A204.1 (cell line): ENCODE measurements around the gene CACNB4.
"Not testable (repeated sequence)": the region's sequence is repeated elsewhere in the genome, so short reads cannot be mapped to it uniquely, and the experiment has no call there.

Source experiments
- FAIRE-seq: peaks from 2 replicates; lab custom pipeline; 2012; peaks lifted over from hg19 to GRCh38; lab: Jason Lieb, UNC

Gene CACNB4

DNA sequence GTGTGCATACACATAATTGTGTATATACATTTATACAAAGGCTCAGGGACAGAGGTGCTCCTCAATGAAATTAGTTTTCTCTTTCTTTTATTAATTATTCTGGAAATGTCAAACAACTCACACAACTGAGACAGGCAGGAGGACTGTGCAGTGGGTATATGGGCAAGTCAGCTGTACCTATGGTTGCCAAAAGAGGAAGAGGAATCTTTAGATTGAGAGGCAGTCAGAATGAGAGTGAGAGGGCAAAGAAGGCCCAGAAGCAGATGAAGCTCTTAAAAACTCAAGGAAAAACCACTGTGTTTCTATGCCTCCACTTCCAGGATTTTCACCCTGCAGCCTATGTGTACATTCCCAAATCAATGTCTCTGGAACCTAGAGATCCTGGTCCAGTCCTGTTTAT is 79.1 kb downstream of the CACNB4 start:
- FAIRE-seq, result no peak

DNA sequence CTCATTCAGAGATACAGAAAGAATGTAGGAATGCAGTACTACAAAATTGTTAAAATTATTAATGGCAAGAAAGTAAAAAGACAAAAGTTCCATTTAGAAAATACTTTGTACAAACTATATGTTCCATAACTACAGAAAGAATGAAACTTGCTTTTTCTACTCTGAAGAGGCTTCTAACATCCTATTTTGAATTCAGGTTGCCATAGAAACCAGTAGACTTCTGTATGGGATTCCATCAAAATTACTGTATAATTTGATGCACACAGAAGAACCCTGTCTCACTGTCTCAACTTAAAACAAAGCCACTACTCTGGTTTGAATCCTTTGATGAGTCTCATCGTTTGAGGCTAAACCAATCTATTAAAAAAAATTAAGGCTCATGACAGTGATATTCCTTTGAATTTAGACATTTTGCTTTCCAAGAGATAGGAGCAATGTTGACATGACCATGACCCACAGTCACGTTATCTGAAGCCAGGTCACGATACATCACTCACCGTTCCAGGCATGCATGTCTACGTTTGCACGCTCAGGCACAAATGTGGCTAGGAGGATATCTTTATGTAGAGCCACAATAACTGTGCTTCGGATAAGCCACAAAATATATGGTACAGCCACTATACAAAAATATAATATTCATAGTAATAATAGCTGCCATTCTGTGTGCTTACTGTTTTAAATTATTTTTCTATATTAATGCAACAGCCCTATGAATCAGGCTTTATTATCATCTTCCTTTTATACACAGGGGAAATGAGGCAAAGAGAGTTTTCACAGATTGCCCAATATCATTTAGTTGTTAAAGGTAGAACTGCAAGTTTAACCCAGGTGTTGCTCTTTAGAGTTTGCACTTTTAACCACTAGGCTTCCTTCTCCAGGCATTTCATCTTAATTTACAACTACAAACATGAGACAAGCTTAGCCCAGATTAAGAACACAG is 82.4 kb downstream of the CACNB4 start:
- no peak for FAIRE-seq

DNA sequence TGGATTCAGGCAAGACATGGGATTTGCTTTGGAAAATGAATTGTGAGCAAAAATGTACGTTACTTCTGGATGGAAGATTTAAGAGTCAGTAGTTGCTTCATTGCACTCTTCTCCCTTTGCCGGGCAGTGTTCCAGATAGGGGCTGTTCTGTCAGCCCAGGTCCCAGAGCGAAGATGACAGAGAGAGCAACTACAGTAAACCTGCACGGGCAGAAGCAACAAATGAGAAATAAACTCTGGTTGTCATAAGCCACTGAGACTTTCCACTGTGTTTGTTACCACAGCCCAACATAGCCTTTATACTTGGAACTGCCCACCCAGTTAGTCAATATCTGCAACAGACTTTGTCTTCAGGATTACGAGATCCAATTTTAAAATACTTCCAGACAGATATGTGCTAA is 83.3 kb downstream of the CACNB4 start:
- FAIRE-seq, result no peak

DNA sequence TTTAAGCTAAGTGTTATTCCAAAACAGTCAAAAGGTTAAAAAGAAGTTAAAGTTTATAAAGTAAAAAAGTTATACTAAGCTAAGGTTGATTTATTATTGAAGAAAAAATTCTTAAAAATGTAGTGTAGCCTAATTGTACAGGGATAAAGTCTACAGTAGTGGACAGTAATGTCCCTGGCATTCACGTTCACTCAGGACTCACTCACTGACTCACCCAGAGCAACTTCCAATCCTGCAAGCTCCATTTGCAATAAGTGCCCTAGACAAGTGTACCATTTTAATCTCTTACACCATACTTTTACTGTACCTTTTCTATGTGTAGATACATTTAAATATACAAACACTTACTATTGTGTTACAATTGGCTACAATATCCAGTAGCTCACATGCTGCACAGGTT is 86.1 kb downstream of the CACNB4 start:
- no peak for FAIRE-seq

DNA sequence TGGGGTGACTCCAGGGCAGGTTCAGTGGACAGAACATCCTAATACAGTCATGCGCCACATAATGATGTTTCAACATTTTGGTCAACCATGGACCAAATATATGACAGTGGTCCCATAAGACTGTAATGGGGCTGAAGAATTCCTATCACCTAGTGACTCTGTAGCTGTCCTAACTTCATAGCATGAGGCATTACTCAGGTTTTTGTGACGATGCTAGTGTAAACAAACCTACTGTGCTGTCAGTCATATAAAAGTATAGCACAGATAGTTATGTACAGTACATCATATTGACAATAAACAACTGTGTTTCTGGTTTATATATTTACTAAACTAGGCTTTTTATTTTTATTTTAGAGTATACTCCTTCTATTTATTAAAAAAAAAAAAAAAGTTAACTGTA is 87.1 kb downstream of the CACNB4 start:
- FAIRE-seq, result no peak

DNA sequence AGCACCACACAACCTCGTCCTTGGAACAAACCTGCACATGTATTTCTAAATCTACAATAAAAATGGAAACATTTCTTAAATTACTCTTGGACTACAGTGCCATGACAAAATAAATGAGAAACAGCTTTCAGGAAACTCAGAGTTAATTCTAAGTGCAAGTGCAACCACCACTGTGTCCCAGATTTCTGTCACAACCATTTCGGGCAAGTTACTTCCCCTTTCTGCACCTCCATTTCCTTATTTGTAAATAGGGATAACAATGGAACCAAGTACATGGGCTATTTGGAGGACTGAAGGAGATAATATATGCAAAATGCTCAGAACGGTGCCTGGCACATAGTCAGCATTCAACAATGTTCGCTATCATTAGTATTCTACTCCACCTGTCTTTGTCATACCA is 93.2 kb downstream of the CACNB4 start:
- no peak for FAIRE-seq

DNA sequence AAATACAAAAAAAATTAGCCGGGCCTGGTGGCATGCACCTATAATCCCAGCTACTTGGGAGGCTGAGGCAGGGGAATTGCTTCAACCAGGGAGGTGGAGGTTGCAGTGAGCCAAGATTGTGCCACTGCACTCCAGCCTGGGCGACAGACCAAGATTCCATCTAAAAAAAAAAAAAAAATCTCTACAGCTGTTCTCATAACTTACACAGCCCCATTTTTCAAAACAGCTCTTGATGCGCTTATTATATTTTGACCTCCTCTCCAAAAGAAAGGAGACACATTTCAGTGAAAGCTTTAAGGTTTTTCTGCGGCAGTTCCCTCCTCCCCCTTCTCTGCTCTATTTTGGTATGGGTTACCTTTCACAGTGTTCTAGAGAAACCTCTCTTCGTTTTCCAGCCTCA is 95.6 kb downstream of the CACNB4 start:
- FAIRE-seq, result not testable (repeated sequence)

DNA sequence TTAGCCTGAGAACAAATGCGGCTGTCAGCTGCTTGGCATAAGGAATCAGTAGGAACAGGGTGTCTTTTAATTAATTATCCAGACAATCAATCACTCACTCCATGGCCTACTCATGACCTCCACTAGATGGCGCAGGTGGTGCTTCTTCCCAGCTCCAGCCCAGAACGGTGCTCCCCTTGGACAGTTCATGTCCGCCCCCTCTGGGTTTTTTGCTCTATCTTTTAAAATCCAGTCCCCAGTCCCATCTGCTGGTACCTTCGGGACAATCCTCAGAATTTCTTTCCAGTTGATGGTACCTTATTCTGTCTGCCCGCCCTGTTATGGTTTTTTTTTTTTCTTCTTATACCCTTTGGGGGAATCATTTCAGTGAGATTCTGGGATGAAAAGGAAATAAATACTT is 99.8 kb downstream of the CACNB4 start:
- FAIRE-seq, result no peak

DNA sequence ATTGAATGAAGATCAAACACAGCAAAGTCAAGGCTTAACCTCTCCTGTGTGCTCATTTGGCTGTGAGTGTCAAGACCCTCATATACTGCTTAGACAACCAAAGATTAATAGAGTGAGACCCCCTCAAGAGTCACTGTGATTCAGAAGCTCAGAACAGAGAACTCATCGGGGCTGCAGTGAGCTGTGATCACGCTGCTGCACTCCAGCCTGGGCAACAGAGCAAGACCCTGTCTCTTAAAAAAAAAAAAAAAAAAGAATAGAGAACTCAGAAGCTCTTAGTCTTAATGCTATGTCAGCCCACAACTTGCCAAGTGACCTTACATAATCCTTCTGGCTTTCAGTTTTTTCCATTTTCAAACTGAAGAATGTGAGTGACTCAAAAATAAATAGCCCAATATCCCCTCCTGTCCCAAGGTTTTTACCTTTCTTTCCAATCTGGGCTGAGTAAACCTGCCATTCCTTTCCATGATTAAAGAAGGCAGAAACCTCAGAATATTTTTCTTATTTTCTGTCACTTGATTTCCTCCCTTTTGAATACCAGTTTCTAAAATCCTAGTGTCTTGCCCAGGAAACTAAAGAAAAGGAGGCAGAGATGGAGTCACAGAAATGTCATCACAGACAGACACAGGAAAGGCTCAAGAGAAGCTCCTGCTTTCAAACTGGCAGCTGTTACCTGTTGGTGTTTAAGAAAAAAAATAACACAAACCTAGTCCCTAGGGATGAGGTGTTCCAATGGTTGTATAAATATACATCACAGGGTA is 102.4 kb downstream of the CACNB4 start:
- FAIRE-seq, result no peak

DNA sequence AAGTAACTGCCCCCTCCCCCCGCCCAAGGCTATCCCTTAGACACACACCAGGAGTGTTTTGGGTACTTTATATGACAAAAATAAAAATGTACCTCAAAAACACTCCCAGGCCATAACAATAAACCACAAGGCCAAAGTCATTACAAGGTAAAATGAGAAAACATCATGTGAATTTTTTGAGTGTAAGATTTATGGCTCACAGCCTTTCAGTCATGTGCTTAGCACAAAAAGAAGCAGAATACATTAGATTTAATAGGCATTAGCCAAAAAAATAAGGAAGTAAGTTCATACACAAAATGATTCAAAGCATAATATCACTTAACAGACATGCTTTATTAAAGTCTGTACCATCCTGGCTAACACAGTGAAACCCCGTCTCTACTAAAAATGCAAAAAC is 103.7 kb downstream of the CACNB4 start:
- no peak for FAIRE-seq

DNA sequence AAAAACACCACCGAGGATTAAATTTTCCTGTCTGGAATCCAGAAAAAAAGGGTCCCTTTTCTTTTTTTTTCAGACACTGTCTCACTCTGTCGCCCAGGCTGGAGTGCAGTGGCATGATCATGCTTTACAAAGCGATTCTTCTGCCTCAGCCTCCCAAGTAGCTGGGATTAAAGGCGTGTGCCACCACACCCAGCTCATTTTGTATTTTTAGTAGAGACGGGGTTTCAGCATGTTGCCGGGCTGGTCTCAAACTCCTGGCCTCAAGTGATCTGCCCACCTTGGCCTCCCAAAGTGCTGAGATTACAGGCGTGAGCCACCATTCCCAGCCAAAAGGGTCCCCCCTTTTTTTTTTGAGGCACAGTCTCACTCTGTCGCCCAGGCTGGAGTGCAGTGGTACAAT is 104.7 kb downstream of the CACNB4 start:
- not testable (repeated sequence) for FAIRE-seq

DNA sequence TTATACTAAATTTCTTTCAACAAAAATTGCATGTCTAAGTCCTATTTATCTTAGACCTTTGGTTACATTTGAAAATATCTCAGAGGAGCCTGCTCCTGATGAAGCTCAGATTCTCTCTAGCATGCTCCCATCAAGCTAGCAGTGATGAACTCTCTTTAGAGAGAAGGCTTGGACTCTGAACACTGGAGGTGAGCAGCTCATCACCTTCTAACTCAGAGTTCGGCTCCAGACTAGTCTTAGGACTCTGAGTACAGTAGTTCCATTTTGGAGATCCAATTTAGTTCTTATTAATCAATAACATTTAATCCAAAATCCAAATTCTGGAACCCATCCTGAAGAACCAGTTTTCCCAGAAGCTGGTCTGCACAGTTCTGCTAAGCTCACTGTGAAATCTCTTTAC is 107.8 kb downstream of the CACNB4 start:
- FAIRE-seq, result no peak

DNA sequence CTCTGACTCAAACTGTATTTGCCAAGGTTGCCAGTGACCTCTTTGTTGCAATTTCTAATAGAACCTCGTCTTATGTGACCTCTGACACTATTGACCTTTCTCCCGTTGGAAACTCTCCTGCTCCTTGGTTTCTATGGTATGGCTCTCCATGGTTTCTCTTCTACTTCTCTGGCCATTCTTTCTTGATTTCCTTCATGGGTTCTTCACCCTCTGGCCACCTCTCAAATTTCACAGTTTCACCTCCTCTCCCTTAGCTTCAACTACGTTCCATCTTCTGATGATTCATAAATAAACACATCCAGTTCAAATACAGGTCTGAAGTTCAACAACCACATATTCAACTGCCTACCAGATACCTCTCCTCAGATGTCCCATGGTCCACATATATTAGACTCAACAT is 109.5 kb downstream of the CACNB4 start:
- no peak for FAIRE-seq

DNA sequence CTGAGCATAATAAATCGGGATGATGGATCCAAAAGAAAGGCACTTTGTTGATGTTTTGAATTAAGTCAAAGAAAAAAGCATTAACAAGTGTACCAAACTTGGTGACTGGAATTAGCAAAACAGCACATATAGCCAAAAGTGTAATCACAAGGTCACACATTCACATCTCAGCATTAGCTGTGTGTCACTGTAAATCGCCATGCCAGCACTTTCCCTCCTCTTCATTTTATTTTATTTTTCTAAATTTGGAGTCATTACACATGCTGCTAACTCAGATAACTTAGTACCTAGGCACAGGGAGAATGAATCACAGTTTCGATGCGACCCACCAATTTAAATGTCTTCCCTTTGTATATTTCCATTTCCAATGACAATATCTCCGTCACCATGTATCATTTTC is 111.4 kb downstream of the CACNB4 start:
- no peak for FAIRE-seq

DNA sequence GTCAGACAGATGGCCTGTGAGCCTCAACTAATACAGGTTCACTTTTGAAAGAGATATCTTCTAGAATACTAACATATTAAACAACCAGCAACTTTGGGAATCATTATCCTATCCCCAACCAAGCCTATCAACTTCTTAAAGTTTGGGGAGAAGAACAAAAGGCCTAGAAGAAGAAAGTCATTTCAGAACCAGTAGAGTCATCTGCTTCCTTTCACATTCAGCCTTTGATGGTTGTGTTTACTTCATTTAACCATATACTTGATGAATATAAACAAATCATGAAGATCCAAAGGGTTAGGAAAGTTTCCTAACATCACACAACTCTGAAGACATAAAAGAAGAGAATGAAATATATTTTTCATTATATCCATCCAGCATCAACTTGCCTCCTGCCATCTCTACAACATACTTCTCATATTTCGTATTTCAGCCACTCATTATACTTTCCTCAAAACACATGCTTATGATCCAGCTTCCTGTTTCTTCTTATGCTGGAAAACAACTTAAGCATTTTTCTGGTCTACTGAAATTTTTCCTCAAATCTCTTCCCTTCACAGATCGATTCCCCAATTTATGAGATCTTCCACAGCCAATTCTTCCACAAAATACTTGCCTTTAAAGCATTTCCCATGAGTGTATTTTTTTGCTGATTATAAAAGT is 114.3 kb downstream of the CACNB4 start:
- no peak for FAIRE-seq

DNA sequence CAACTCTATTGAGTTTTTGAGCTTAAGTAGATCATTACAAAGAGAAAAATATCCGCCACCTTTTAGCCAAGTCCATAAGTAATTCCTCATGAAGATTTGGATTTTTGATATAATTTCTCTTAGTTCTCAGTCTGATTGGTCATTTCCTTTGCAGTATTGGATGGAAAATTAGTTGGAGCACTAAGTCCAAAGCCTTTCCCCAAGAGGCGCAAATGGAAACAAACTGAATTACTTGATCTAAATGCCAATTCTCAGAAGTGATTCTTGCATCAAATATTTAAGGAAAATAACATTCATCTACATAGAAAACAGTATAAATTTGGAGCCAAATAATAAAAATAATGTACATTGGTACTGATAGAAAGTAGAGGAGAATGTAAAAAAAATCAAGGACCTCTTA is 115.6 kb downstream of the CACNB4 start:
- no peak for FAIRE-seq

DNA sequence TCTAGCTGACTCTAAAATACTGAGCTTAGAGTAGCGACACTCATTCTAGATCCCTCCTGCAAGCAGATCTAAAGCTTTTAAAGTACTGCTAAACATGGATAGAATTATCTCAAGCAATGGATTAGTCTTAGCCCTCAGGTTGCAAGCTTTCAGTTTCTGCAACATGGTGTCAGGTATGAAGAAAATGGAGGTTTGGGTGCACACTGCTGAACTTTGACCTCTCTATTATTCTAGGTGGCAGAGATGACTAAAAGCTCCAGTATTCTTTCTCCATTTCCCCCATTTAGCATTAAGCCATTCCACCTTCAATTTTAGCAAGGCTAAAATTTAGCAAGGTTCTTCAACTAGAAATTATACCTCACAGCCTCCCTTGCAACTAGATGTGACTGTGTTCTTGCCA is 117.0 kb downstream of the CACNB4 start:
- no peak for FAIRE-seq

DNA sequence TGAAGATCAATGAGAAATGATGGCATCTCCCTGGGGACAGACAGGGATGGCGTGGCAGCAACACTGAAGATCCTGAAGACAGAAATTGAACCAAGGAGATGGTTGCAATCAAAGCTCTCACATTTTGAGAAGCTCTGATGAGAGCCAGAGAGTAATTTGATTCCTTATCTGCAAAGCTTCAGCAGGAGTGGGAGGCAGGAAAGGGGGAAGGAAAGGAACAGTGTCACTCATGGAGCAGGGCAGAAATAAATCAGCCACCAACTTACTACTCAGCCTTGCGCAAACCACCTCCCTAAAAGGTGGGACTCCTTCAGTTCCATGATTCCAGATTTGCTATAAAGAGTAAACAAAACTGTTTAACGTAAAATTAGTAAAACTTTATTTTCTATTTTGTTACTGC is 119.2 kb downstream of the CACNB4 start:
- FAIRE-seq, result no peak

DNA sequence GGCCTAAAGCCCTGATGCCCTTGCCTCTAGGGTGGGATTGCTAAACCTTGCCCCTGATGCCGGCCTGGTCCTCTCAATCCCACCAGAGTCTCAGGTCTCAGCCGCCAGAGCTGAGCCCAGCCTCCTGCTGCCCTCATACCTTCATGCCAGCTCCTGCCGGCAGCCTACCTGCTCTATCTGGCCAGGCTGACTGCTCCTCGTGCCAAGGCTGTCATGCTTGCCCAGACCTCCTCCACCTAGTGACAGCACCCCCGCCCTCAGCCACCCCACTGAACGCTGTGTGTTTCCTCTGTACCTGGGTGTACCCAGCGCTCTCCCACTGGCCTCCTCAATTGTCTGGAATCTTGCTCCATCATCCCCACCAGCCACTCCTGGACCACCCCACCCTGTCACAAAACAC is 120.1 kb downstream of the CACNB4 start:
- no peak for FAIRE-seq

DNA sequence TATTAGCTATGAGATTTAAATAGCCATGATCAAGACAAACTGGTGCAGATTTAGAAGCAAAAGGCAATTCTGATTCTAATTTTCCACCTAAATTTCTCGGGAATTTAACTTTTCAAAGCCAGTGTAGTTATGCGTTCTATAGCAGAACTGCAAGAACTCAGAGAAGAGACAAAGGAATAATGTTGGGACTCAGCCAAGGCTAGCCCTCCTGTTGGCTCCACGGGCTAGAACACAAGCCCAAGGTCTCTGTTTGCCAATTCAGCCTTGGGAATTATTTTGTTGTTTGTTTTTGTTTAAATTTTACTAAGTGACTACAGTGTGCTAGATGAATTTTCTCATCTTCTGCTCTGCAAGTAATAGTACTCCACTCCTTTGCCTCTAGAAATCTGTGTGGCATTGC is 121.2 kb downstream of the CACNB4 start:
- no peak for FAIRE-seq

DNA sequence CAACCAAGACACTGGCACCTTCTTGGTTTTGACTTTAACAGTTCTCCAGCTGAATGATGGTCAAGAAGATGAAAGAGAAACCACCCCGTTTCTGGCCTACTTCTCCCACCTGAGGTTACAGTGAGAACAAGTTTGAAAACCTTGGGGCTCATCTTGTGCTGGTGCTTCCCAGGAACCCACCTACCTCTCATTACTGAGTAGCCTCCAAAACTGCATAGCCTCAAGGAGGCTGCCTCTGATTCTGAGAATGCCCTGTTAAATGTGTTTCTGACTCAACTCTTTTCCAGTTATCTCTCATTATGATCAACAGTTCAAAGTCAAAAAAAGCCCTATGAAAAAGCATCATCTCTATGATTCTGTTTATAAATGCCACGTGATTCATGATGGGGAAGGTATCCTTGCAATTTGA is 121.9 kb downstream of the CACNB4 start:
- FAIRE-seq, result no peak

DNA sequence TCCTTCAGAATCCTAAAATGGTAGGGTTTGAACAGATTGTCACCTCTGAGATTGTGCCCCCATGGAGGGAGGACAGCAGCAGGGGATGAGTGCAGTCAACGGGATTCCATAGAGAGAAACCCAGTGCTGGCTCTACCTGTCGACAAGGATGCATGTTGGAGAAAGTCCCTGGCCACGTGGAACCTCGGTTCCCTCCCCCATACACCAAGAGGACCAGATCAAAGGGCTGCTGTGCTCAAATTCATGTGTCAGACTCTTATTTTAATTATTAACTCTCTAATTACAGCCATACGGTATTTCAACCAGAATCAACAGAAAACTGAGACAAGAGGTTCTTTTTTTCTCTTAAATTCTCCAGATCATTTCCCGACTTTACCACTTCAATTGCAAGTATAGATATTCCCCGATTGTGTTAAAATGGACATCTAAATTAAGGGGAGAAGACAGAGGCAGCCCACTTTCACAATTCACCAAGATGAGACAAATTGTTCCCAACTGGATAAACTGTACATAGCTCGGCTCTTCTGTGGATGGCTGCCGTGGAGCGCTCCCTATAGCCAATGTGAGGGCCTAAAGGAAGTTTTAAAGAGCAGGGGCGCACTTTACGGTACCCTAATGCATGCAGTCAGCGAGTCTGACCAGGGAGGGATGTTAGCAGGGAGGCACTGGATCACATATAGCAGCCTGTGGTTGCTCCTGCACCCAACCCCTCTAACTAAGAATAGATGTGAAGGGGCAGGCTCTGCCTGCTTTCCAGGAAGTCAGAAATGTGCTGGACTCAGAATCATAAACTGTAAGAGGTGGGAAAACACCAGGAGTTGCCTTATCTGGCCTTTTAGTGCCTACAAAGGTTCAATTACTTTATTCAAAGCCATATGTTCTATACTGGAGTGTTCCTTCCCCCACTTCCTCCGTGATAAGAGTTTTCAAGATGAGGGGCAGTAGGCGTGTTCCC is 123.1 kb downstream of the CACNB4 start:
- no peak for FAIRE-seq
